ENCODE data around the gene ATXN7. TPM values are rescaled to one million over a fixed set of nuclear protein-coding genes. Genes with fewer than 3 reads are reported as not detected.

ATXN7 gene
- total RNA-seq, 4 donors from 2014 or later, result 20.9 to 28.2 (median 22.6) TPM

- Histone ChIP-seq H3K36me3 (no peaks in the 10 kb centered on the region), H3K4me3 (peak overlapping the region; percentile 81 to 100 (median 98)), H3K27ac (replicated peaks in 1 of 4) (peak overlapping the region; percentile 86 to 92 (median 89)), H3K4me1 (peaks cover 9 to 47% (median 33%) of the 10 kb centered on the region in 4 donors), H3K9me3 (no peaks in the 10 kb centered on the region), H3K27me3 (no peaks in the 10 kb centered on the region)
- no peak for DNase-seq (ENCODE audit: extremely low spot score)
- intact Hi-C loops (cut with DNase I), result loop anchor here (5.0 to 10.0 kb wide), 2 partner anchors 50 to 132 kb away; partner anchors contain the start of gene SCAANT1
- TF ChIP-seq EP300 (IDR thresholded peaks at IDR 0.05) (no peak), POLR2A (IDR thresholded peaks at IDR 0.05; ENCODE audit: low read depth) (no peak), CTCF (IDR thresholded peaks at IDR 0.05) (no peak), POLR2AphosphoS5 (IDR thresholded peaks at IDR 0.05) (no peak)
- 22% methylated on average over 5 of the region's 5 CpGs for WGBS
Observed at GRCh38 chr3:63862804-63863149, 890 bp upstream of the ATXN7 start.

GRCh38 chr3:63864008-63864964, 619 bp downstream of the ATXN7 start:
- no peaks in the 10 kb centered on the region for H3K9me3 ChIP-seq
- peak overlapping the region; percentile 81 to 100 (median 98) for H3K4me3 ChIP-seq
- no peaks in the 10 kb centered on the region for H3K27me3 ChIP-seq
- peak; percentile 94 for DNase-seq (ENCODE audit: extremely low spot score)
- peak overlapping the region; percentile 88 to 94 (median 90) for H3K27ac ChIP-seq (replicated peaks in 1 of 4)
- H3K36me3 ChIP-seq, result no peaks in the 10 kb centered on the region
- peaks cover 9 to 40% (median 34%) of the 10 kb centered on the region in 4 donors for H3K4me1 ChIP-seq
- intact Hi-C loops (cut with DNase I), result loop anchor here (5.0 to 10.0 kb wide), 2 partner anchors 48 to 131 kb away; partner anchors contain the start of gene SCAANT1
- TF ChIP-seq POLR2AphosphoS5 (IDR thresholded peaks at IDR 0.05), result no peak
- WGBS, result under 1% methylated on average over 34 of the region's 93 CpGs

- Histone ChIP-seq H3K9me3 (no peaks in the 10 kb centered on the region), H3K36me3 (no peaks in the 10 kb centered on the region), H3K4me1 (peaks cover 9 to 43% (median 40%) of the 10 kb centered on the region in 4 donors), H3K4me3 (peak overlapping the region; percentile 81 to 100 (median 98)), H3K27me3 (no peaks in the 10 kb centered on the region), H3K27ac (replicated peaks in 1 of 4) (peak overlapping the region; percentile 88 to 94 (median 90))
- TF ChIP-seq POLR2A (IDR thresholded peaks at IDR 0.05; ENCODE audit: low read depth) (no peak), CTCF (IDR thresholded peaks at IDR 0.05) (no peak), POLR2AphosphoS5 (IDR thresholded peaks at IDR 0.05) (no peak), EP300 (IDR thresholded peaks at IDR 0.05) (no peak)
- no peak for DNase-seq (ENCODE audit: extremely low spot score)
- intact Hi-C loops (cut with DNase I), result loop anchor here (5.0 to 10.0 kb wide), 2 partner anchors 47 to 130 kb away; partner anchors contain the start of gene SCAANT1
- WGBS, result 0% methylated on average over 3 of the region's 3 CpGs
Observed at GRCh38 chr3:63864965-63865327, 1.3 kb downstream of the ATXN7 start.

- TF ChIP-seq POLR2AphosphoS5 (IDR thresholded peaks at IDR 0.05) (no peak), EP300 (IDR thresholded peaks at IDR 0.05) (no peak), CTCF (IDR thresholded peaks at IDR 0.05) (no peak), POLR2A (IDR thresholded peaks at IDR 0.05; ENCODE audit: low read depth) (no peak)
Observed at GRCh38 chr3:63867225-63867624, 3.6 kb downstream of the ATXN7 start.

GRCh38 chr3:63869940-63870614, 6.4 kb downstream of the ATXN7 start:
- Histone ChIP-seq H3K36me3 (no peaks in the 10 kb centered on the region), H3K27me3 (no peaks in the 10 kb centered on the region), H3K9me3 (no peaks in the 10 kb centered on the region), H3K27ac (replicated peaks in 1 of 4) (no peak overlapping the region), H3K4me3 (no peak overlapping the region), H3K4me1 (peaks cover 0 to 19% (median 16%) of the 10 kb centered on the region in 4 donors)
- WGBS, result 86% methylated on average over 3 of the region's 3 CpGs
- no peak for DNase-seq (ENCODE audit: extremely low spot score)
- intact Hi-C loops (cut with DNase I), result loop anchor here (10.0 kb wide), 1 partner anchor 125 kb away; no protein-coding TSS in a partner anchor
- TF ChIP-seq POLR2A (IDR thresholded peaks at IDR 0.05; ENCODE audit: low read depth) (no peak), CTCF (IDR thresholded peaks at IDR 0.05) (no peak), EP300 (IDR thresholded peaks at IDR 0.05) (no peak), POLR2AphosphoS5 (IDR thresholded peaks at IDR 0.05) (no peak)

More at GRCh38 chr3:63867225-63867624, 3.6 kb downstream of the ATXN7 start:
- WGBS, result 100% methylated on average over 1 of the region's 1 CpG
- H3K36me3 ChIP-seq, result no peaks in the 10 kb centered on the region
- H3K9me3 ChIP-seq, result no peaks in the 10 kb centered on the region
- no peaks in the 10 kb centered on the region for H3K27me3 ChIP-seq
- no peak overlapping the region for H3K4me3 ChIP-seq
- intact Hi-C loops (cut with DNase I), result loop anchor here (10.0 kb wide), 1 partner anchor 128 kb away; no protein-coding TSS in a partner anchor
- H3K4me1 ChIP-seq, result peaks cover 8 to 35% (median 28%) of the 10 kb centered on the region in 4 donors
- DNase-seq (ENCODE audit: extremely low spot score), result no peak
- H3K27ac ChIP-seq (replicated peaks in 1 of 4), result no peak overlapping the region

Measured in esophagus muscularis mucosa (tissue), 4 donors.